Neural crest cell (in vitro differentiated cells): ENCODE results near the gene SCAI. TPM values are rescaled to one million over a fixed set of nuclear protein-coding genes. Genes with fewer than 3 reads are reported as not detected.
"Not testable (repeated sequence)": the region's sequence is repeated elsewhere in the genome, so short reads cannot be mapped to it uniquely, and the experiment has no call there.

ENCODE experiments used
- DNase-seq: peaks from one replicate; pipeline ENCODE4 v3.0.0; 2021; ENCODE audit warnings: low read depth, mixed read lengths, low spot score
- H3K27ac Mint-ChIP-seq: one replicate; pipeline ENCODE4 v1.8.0; 2021; ENCODE audit warnings: mild to moderate bottlenecking, mixed read lengths; ENCODE audit not compliant: unreplicated experiment
- H3K27me3 Mint-ChIP-seq: 2 replicates; pipeline ENCODE4 v1.8.0; 2021; ENCODE audit warnings: low read depth, mild to moderate bottlenecking, mixed read lengths
- H3K36me3 Mint-ChIP-seq: 2 replicates; pipeline ENCODE4 v1.8.0; 2021; ENCODE audit warnings: low read depth, mild to moderate bottlenecking, mixed read lengths
- H3K4me1 Mint-ChIP-seq: 2 replicates; pipeline ENCODE4 v1.8.0; 2021; ENCODE audit warnings: mixed read lengths
- H3K4me3 Mint-ChIP-seq: one replicate; pipeline ENCODE4 v1.8.0; 2021; ENCODE audit warnings: mild to moderate bottlenecking, mixed read lengths
- H3K9me3 Mint-ChIP-seq: 2 replicates; pipeline ENCODE4 v1.8.0; 2021; ENCODE audit warnings: mixed read lengths
- total RNA-seq: library from RNA; stranded (reverse); gene quantifications from 2 replicates; pipeline ENCODE4 v1.2.1, GENCODE V29; 2021
- TF ChIP-seq, protein P1 (sequence below): fragments of 200-600 bp; sonication (generic); conservative IDR thresholded peaks from 2 replicates; pipeline ENCODE4 v1.5.0; 2021; ENCODE audit warnings: antibody characterized with exemption, mild to moderate bottlenecking

The SCAI gene
- total RNA-seq, 1 donor from 2014 or later, result 13.1 TPM

DNA sequence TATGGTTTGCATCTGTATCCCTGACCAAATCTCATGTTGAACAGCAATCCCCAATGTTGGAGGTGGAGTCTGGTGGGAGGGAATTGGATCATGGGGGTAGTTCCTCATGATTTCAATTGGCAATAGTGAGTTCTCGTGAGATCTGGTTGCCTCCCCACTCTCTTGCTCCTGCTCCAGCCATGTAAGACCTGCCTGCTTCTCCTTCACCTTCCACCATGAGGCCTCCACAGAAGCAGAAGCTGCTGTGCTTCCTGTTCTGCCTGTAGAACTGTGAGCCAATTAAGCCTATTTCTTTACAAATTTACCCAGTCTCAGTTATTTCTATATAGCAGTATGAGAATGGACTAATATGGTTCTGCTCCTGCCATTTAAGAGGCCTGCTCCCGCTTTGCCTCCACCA lies 32.9 kb downstream of the SCAI start:
- no peaks in the 10 kb centered on the region for H3K27me3 Mint-ChIP-seq
- peaks cover 14% of the 10 kb centered on the region for H3K9me3 Mint-ChIP-seq
- no peak overlapping the region for H3K27ac Mint-ChIP-seq
- TF ChIP-seq, protein P1, sequence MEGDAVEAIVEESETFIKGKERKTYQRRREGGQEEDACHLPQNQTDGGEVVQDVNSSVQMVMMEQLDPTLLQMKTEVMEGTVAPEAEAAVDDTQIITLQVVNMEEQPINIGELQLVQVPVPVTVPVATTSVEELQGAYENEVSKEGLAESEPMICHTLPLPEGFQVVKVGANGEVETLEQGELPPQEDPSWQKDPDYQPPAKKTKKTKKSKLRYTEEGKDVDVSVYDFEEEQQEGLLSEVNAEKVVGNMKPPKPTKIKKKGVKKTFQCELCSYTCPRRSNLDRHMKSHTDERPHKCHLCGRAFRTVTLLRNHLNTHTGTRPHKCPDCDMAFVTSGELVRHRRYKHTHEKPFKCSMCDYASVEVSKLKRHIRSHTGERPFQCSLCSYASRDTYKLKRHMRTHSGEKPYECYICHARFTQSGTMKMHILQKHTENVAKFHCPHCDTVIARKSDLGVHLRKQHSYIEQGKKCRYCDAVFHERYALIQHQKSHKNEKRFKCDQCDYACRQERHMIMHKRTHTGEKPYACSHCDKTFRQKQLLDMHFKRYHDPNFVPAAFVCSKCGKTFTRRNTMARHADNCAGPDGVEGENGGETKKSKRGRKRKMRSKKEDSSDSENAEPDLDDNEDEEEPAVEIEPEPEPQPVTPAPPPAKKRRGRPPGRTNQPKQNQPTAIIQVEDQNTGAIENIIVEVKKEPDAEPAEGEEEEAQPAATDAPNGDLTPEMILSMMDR, result no peak
- H3K4me1 Mint-ChIP-seq, result no peaks in the 10 kb centered on the region
- DNase-seq, result no peak
- H3K36me3 Mint-ChIP-seq, result peaks cover 36% of the 10 kb centered on the region
- H3K4me3 Mint-ChIP-seq, result no peak overlapping the region

DNA sequence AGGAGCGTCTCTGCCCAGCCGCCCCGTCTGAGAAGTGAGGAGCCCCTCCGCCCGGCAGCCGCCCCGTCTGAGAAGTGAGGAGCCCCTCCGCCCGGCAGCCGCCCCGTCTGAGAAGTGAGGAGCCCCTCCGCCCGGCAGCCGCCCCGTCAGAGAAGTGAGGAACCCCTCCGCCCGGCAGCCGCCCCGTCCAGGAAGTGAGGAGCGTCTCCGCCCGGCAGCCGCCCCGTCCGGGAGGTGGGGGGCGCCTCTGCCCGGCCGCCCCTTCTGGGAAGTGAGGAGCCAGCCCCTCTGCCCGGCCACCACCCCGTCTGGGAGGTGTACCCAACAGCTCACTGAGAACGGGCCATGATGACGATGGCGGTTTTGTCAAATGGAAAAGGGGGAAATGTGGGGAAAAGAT lies 34.8 kb downstream of the SCAI start:
- not testable (repeated sequence) for H3K4me3 Mint-ChIP-seq, H3K4me1 Mint-ChIP-seq, DNase-seq, H3K27ac Mint-ChIP-seq, H3K27me3 Mint-ChIP-seq
- H3K36me3 Mint-ChIP-seq, result peaks cover 31% of the 10 kb centered on the region
- peaks cover 11% of the 10 kb centered on the region for H3K9me3 Mint-ChIP-seq

DNA sequence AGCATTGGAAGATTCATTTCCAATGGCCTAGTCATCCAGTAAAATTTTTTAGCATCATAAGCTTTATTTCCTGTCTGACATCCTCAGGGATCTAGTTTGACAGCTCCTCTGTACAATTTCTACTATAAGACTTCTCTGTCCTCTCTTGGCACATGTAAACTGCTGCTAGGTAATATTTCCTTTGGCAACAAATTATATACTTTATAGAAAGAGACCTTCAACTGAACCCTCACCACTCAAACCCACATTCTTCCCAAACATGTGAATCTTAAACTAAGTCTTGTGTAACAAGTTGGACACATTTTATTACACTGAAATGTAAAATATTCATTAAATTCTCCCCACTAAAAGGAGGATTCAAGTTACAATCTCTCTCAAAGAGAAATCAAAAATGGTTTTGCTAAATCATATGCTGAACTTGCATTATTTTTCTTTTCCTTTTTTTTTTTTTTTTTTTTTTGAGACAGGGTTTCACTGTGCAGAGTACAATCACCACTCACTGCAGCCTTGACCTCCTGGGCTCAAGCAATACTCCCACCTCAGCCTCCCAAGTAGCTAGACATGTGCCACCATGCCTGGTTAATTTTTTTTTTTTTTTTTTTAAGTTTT lies 36.9 kb downstream of the SCAI start:
- TF ChIP-seq, protein P1, result no peak
- Mint-ChIP-seq H3K27ac (no peak overlapping the region), H3K27me3 (no peaks in the 10 kb centered on the region), H3K4me1 (no peaks in the 10 kb centered on the region), H3K4me3 (no peak overlapping the region), H3K9me3 (peaks cover 6% of the 10 kb centered on the region), H3K36me3 (peaks cover 13% of the 10 kb centered on the region)
- DNase-seq, result no peak

DNA sequence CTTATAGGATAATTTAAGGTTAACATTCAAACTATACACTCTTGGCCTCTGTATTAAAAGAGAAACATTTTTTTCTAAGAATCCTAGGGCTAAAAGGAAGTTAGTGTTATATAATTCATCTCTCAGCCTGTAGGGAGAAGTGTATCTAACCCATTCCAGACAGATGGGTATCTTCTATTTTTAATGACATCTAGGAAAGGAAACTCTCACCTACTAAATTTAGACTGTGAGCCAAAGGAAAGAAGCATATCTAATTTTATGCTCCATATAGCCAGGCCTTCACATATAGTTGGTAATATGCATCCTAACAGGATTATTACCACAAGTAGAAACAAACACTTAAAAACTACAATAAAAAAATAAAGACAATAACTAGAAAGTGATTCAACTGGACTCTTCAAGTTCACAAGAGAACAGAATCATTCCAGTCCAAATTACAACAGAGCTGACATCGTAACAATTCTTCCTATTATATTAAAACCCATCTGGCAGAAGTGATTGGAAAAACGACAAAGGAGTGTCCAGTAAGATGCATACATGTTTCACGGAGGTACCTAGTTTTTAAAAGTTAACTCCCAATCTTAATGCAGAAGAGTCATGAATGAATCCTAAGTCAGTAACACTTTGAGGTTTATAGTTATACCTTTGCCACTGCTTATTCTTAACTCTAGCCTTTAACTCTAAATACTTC lies 39.4 kb downstream of the SCAI start:
- no peak overlapping the region for H3K4me3 Mint-ChIP-seq
- peaks cover 1% of the 10 kb centered on the region for H3K36me3 Mint-ChIP-seq
- H3K4me1 Mint-ChIP-seq, result peaks cover 12% of the 10 kb centered on the region
- no peak overlapping the region for H3K27ac Mint-ChIP-seq
- no peak for DNase-seq
- TF ChIP-seq, protein P1, result no peak
- no peaks in the 10 kb centered on the region for H3K9me3 Mint-ChIP-seq
- no peaks in the 10 kb centered on the region for H3K27me3 Mint-ChIP-seq

DNA sequence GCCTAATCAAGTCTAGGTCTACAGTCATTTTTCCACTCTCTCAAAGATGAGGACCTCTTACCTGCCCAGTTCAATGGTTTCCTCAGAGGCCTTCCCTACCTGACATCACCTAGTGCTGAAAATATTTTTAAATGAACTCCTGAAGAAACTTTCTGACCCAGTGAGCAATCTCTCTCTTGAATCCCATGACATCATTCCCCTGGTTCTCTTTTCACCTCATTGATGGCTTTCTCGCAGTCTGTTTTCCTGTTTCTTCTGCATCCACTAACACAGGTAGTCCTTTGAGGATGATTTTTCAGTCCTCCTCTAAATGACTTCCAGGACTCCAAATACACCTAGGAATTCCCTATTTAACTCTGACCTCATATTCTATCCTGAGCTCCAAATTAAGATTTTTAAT lies 40.3 kb downstream of the SCAI start:
- DNase-seq, result no peak
- Mint-ChIP-seq H3K9me3 (no peaks in the 10 kb centered on the region), H3K27ac (no peak overlapping the region), H3K36me3 (no peaks in the 10 kb centered on the region), H3K27me3 (no peaks in the 10 kb centered on the region), H3K4me1 (peaks cover 12% of the 10 kb centered on the region), H3K4me3 (no peak overlapping the region)
- TF ChIP-seq, protein P1, result no peak

DNA sequence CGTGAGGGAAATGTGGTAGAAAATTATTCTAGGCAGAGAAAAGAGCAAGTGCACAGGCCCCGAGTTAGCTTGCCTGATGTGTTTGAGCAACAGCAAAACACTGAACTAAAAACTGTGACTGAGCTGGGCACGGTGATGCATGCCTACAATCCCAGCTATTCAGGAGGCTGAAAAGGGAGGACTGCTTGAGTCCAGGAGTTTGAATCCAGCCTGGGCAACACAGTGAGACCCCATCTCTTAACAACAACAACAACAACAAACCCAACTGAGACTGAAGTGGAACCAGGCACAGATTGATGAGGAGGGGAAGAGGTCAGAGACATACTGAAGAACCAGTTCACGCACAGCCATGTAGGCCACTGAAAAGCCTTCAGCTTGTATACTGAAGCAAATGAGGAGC lies 42.5 kb downstream of the SCAI start:
- peaks cover 12% of the 10 kb centered on the region for H3K4me1 Mint-ChIP-seq
- TF ChIP-seq, protein P1, result no peak
- H3K9me3 Mint-ChIP-seq, result peaks cover 3% of the 10 kb centered on the region
- no peak overlapping the region for H3K4me3 Mint-ChIP-seq
- no peaks in the 10 kb centered on the region for H3K27me3 Mint-ChIP-seq
- no peak for DNase-seq
- H3K36me3 Mint-ChIP-seq, result peaks cover 5% of the 10 kb centered on the region
- no peak overlapping the region for H3K27ac Mint-ChIP-seq
